Natural killer cell treated with Interleukin-12 subunit alpha and Interleukin-12 subunit beta and Interleukin-15 and Interleukin-18, amount 100 ng/mL, for 72 hours (primary cell): ENCODE results near the gene WRAP73. TPM values are rescaled to one million over a fixed set of nuclear protein-coding genes. Genes with fewer than 3 reads are reported as not detected.
"Not testable (repeated sequence)": the region's sequence is repeated elsewhere in the genome, so short reads cannot be mapped to it uniquely, and the experiment has no call there.

Experiments
- ATAC-seq, 2 donors: fragments of 150-1000 bp; cut with Tn5 transposase in 1 of 2; sonication (Bioruptor Pico), chemical (Tn5 transposase) in 1 of 2; 2 replicates each; pipeline ENCODE4 v1.10.0; 2021
- DNase-seq: peaks from one replicate; pipeline ENCODE4 v3.0.0; 2022; ENCODE audit warnings: low spot score
- H3K27ac Mint-ChIP-seq, 2 donors: 1 replicate in 1 of 2; 2 replicates in 1 of 2; pipeline ENCODE4 v1.8.0; 2022; ENCODE audit warnings: mixed read lengths in 2 of 2, mild to moderate bottlenecking in 1 of 2, moderate library complexity in 1 of 2
- H3K27me3 Mint-ChIP-seq, 2 donors: 1 replicate in 1 of 2; 2 replicates in 1 of 2; pipeline ENCODE4 v1.8.0; 2022; ENCODE audit warnings: mixed read lengths in 2 of 2
- H3K36me3 Mint-ChIP-seq: one replicate; pipeline ENCODE4 v1.8.0; 2022; ENCODE audit warnings: mixed read lengths
- H3K4me1 Mint-ChIP-seq, 2 donors: 1 replicate in 1 of 2; 2 replicates in 1 of 2; pipeline ENCODE4 v1.8.0; 2022; ENCODE audit warnings: low read depth in 2 of 2, mixed read lengths in 2 of 2, mild to moderate bottlenecking in 1 of 2
- H3K4me3 Mint-ChIP-seq: one replicate; pipeline ENCODE4 v1.8.0; 2022; ENCODE audit warnings: mixed read lengths
- H3K9me3 Mint-ChIP-seq: 2 replicates; pipeline ENCODE4 v1.8.0; 2022; ENCODE audit warnings: mixed read lengths
- total RNA-seq, 2 donors: library from RNA; stranded (reverse); gene quantifications; one replicate each; pipeline ENCODE4 v1.2.3, GENCODE V29; 2022

Gene WRAP73
- total RNA-seq, 2 donors from 2014 or later = 27.6 to 51.3 TPM

DNA sequence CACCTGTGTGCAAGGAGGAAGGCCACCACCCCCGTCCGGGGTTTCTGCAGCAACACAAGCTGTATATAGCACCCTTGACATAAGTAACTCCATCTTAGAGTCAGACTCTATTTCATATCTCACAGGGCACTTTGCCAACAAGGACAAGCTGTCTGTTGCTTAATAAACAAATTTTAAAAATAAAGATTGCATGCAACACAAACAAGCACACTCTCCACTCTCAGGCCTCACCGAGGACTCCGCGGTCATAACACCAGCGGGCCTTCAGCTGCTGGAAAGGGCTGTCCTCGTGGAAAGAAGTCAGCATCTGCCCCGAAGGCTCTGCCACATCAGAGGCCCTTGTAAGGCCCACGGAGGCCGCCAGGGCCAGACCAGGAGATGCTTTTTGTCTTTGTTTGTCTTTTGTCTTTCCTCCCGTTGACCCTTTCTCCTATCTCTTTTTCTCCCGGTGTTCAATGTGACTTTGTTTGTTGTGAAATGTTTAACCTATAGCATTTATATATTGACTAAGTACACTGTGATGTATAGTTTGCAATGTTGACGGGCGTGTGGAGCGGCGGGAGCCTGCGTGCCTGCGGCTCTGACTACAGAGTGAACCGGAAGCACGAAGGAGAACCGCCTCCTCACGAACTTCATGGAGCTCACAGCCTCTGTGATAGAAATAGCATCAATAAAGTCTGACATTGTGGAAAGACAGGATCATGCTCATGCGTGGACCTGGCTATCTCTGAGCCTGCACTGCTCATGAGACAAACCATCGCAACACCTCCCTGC, 62.7 kb downstream of the WRAP73 start:
- Mint-ChIP-seq H3K4me1 (no peaks in the 10 kb centered on the region), H3K27me3 (no peaks in the 10 kb centered on the region), H3K27ac (peak overlapping the region in 1 of 2 donors; percentile 38), H3K4me3 (no peak overlapping the region), H3K9me3 (no peaks in the 10 kb centered on the region), H3K36me3 (no peaks in the 10 kb centered on the region)
- no peak for ATAC-seq
- no peak for DNase-seq

DNA sequence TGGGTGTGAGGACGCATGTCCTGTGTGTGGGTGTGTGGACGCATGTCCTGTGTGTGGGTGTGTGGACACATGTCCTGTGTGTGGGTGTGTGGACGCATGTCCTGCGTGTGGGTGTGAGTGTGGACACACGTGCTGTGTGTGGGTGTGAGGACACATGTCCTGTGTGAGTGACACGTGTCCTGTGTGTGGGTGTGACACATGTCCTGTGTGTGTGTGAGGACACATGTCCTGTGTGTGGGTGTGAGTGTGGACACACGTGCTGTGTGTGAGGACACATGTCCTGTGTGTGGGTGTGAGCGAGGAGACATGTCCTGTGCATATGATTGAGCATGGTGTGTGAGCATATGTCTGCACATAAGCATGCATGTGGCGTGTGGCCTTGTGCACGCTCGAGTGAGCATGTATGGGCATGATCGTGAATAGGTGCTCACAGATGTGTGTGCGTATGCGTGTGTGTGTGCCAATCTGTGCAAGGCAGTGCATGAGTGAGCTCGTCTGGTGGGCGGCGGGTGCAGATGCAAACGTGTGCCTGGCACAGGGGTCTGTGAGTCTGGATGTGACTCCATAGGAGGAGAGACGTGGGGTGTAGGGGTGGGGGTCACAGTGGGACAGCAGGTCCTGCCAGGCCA, 63.8 kb downstream of the WRAP73 start:
- Mint-ChIP-seq H3K27me3 (no peaks in the 10 kb centered on the region), H3K4me1 (no peaks in the 10 kb centered on the region), H3K9me3 (no peaks in the 10 kb centered on the region), H3K36me3 (no peaks in the 10 kb centered on the region), H3K27ac (no peak overlapping the region), H3K4me3 (no peak overlapping the region)
- DNase-seq (no peak), ATAC-seq (no peak)

DNA sequence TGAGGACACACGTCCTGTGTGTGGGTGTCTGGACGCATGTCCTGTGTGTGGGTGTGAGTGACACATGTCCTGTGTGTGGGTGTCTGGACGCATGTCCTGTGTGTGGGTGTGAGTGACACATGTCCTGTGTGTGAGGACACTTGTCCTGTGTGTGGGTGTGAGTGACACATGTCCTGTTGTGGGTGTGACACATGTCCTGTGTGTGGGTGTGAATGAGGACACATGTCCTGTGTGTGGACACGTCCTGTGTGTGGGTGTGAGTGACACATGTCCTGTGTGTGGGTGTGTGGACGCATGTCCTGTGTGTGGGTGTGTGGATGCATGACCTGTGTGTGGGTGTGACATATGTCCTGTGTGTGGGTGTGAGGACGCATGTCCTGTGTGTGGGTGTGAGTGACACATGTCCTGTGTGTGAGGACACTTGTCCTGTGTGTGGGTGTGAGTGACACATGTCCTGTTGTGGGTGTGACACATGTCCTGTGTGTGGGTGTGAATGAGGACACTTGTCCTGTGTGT, 64.5 kb downstream of the WRAP73 start:
- not testable (repeated sequence) for DNase-seq, H3K9me3 Mint-ChIP-seq, H3K27me3 Mint-ChIP-seq, H3K36me3 Mint-ChIP-seq, H3K4me3 Mint-ChIP-seq, H3K4me1 Mint-ChIP-seq, ATAC-seq, H3K27ac Mint-ChIP-seq

DNA sequence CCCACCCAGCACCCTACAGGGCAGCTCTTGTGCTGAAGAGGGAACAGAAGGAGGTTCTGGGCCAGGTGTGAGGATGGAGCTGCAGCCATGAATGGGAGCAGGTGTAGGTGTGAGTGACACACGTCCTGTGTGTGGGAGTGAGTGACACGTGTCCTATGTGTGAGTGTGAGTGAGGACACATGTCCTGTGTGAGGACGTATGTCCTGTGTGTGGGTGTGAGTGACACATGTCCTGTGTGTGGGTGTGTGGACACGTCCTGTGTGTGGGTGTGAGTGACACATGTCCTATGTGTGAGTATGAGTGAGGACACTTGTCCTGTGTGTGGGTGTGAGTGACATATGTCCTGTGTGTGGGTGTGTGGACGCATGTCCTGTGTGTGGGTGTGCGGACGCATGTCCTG, 65.0 kb downstream of the WRAP73 start:
- no peak for ATAC-seq
- Mint-ChIP-seq H3K27ac (no peak overlapping the region), H3K9me3 (no peaks in the 10 kb centered on the region), H3K36me3 (no peaks in the 10 kb centered on the region), H3K4me3 (no peak overlapping the region), H3K4me1 (no peaks in the 10 kb centered on the region), H3K27me3 (no peaks in the 10 kb centered on the region)
- DNase-seq = no peak

DNA sequence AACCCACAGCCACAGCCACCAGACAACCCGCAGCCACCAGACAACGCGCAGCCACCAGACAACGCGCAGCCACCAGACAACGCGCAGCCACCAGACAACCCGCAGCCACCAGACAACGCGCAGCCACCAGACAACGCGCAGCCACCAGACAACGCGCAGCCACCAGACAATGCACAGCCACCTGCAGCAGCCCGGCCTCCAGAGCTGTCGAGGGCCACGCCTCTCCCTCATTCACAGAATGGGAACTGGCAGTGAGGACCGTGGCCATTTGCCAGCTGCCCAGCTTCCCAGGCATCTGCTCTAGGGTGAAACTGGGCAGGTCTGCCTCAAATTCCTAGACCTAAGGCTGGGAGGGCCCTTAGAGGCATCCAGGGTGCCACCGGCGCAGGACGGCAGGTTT, 66.2 kb downstream of the WRAP73 start:
- DNase-seq, H3K9me3 Mint-ChIP-seq, ATAC-seq, H3K36me3 Mint-ChIP-seq, H3K4me3 Mint-ChIP-seq, H3K27ac Mint-ChIP-seq, H3K4me1 Mint-ChIP-seq, H3K27me3 Mint-ChIP-seq: not testable (repeated sequence)

DNA sequence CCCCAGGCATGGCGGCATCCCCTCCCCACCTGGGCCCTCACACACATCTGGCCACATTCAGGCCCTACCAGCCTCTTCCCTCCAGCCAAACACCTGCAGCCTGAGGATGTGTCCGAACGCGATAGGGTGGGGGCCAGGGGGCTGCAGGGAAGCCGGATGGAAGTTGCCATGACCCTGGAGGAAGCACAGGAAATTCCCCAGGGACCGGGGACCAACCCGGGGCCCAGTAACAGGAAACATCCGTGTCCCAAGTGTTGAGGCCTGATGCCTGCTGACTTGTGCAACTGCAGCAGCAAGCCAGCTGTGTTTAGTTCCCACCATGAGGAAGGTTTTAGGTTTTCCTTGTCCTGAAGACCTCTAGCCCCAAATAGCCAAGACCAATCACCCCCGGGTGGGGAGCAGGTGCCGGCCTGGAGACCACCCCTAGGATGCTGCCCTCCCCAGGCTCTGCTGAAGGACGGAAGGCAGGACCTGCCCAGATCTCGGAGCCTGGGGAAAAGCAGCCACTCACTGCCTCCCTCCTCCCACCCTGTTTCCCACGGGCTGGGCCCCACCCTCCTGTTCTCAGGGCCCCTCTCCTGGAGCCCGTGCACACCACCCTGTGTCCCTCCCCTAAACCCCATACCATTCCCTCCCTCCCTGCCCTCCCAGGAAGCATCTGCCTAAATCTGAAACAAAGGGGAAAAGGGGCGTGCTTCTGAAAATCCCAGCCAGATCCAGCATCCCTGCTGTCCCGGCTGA, 68.4 kb downstream of the WRAP73 start:
- no peak for DNase-seq
- Mint-ChIP-seq H3K4me1 (no peaks in the 10 kb centered on the region), H3K27ac (no peak overlapping the region), H3K4me3 (no peak overlapping the region), H3K36me3 (no peaks in the 10 kb centered on the region), H3K9me3 (no peaks in the 10 kb centered on the region), H3K27me3 (no peaks in the 10 kb centered on the region)
- no peak for ATAC-seq

Other genes with a start within 250 kb of the WRAP73 start
- not detected for gene ARHGEF16, start 195.4 kb downstream of the WRAP73 start, total RNA-seq
- 1 to 10 TPM in 1 of 2 donors, under 1 TPM in 1; 0.36 to 1.6 TPM for gene MEGF6, start 38.6 kb downstream of the WRAP73 start, total RNA-seq
- gene TPRG1L, start 25.1 kb downstream of the WRAP73 start, total RNA-seq = 10 to 100 TPM; 11.9 to 18.4 TPM
- 1 to 10 TPM; 1.5 to 5.7 TPM for gene TP73, start 2.4 kb upstream of the WRAP73 start, total RNA-seq
- gene CCDC27, start 102.3 kb upstream of the WRAP73 start, total RNA-seq = not detected
- gene SMIM1, start 122.6 kb upstream of the WRAP73 start, total RNA-seq = not detected
- gene LRRC47, start 146.4 kb upstream of the WRAP73 start, total RNA-seq = 10 to 100 TPM; 46.4 to 54.1 TPM
- gene CEP104, start 207.1 kb upstream of the WRAP73 start, total RNA-seq = 10 to 100 TPM; 46.6 to 59.4 TPM
- 10 to 100 TPM; 13.3 to 19.4 TPM for gene DFFB, start 207.4 kb upstream of the WRAP73 start, total RNA-seq